Smooth muscle cell (in vitro differentiated cells): Measurements from ENCODE around the gene GREB1. TPM values are rescaled to one million over a fixed set of nuclear protein-coding genes. Genes with fewer than 3 reads are reported as not detected.

Experiments used
- DNase-seq: peaks from one replicate; lab custom pipeline; 2025; ENCODE audit not compliant: unreplicated experiment; lab: John Stamatoyannopoulos, UW
- H2AFZ ChIP-seq: fragments of 200-600 bp; sonication (generic); 2 replicates; pipeline ENCODE4 v1.6.0; 2016; ENCODE audit warnings: antibody characterized with exemption, low read depth, mild to moderate bottlenecking
- H3F3A ChIP-seq: fragments of 200-600 bp; sonication (generic); 2 replicates; pipeline ENCODE4 v1.6.0; 2017; ENCODE audit warnings: antibody characterized with exemption, low read depth
- H3K27ac ChIP-seq: fragments of 200-600 bp; sonication (generic); 2 replicates; pipeline ENCODE4 v1.5.1; 2016; ENCODE audit warnings: low read depth, mild to moderate bottlenecking
- H3K27me3 ChIP-seq: fragments of 200-600 bp; sonication (generic); 2 replicates; pipeline ENCODE4 v1.6.1; 2016; ENCODE audit warnings: low read depth, mild to moderate bottlenecking
- H3K36me3 ChIP-seq: fragments of 200-600 bp; sonication (generic); 2 replicates; pipeline ENCODE4 v1.5.1; 2016; ENCODE audit warnings: low read depth
- H3K4me1 ChIP-seq: fragments of 200-600 bp; sonication (generic); 2 replicates; pipeline ENCODE4 v1.5.1; 2016; ENCODE audit warnings: low read depth
- H3K4me2 ChIP-seq: fragments of 200-600 bp; sonication (generic); 2 replicates; pipeline ENCODE4 v1.6.0; 2016; ENCODE audit warnings: mild to moderate bottlenecking
- H3K4me3 ChIP-seq: fragments of 200-600 bp; sonication (generic); 2 replicates; pipeline ENCODE4 v1.5.1; 2016; ENCODE audit warnings: mild to moderate bottlenecking
- H3K79me2 ChIP-seq: fragments of 200-600 bp; sonication (generic); 2 replicates; pipeline ENCODE4 v1.6.0; 2016; ENCODE audit warnings: low read depth, mild to moderate bottlenecking
- H3K9ac ChIP-seq: fragments of 200-600 bp; sonication (generic); 2 replicates; pipeline ENCODE4 v1.6.0; 2016; ENCODE audit warnings: low read depth
- H3K9me3 ChIP-seq: fragments of 200-600 bp; sonication (generic); replicated peaks from 2 replicates; pipeline ENCODE4 v1.5.1; 2016; ENCODE audit warnings: low read depth
- H4K20me1 ChIP-seq: fragments of 200-600 bp; sonication (generic); 2 replicates; pipeline ENCODE4 v1.6.0; 2016; ENCODE audit warnings: low read depth
- WGBS: methylation state at CpG from one replicate; pipeline ENCODE4 v1.1.7; 2016; ENCODE audit warnings: low lambda C conversion rate; 5-methylcytosine and 5-hydroxymethylcytosine counted together
- polyA plus RNA-seq: library from polyadenylated mRNA; unstranded; fragments of >200 nt; fragmentation: Nextera tagmentation; extraction: Ambion mirVana; gene quantifications from 2 replicates; pipeline ENCODE4 v1.2.1, GENCODE V29; 2016
- total RNA-seq: library from RNA; depleted of rRNA; stranded (reverse); fragments of >200 nt; gene quantifications from 2 replicates; pipeline ENCODE4 v1.2.3, GENCODE V29; 2014
- TF ChIP-seq, protein P1 (sequence below): fragments of 200-600 bp; sonication (generic); IDR thresholded peaks from 2 replicates; pipeline ENCODE4 v1.5.1; 2017; ENCODE audit warnings: borderline replicate concordance, mild to moderate bottlenecking, antibody characterized with exemption; ENCODE audit not compliant: insufficient read depth, poor library complexity, severe bottlenecking

GREB1 gene
- total and polyA plus RNA-seq, 2 experiments from 2014 or later, result 1.7 to 4.3 TPM

- Histone ChIP-seq H3K9me3 (no peaks in the 10 kb centered on the region), H4K20me1 (no peaks in the 10 kb centered on the region), H3K4me1 (no peaks in the 10 kb centered on the region), H3K36me3 (no peaks in the 10 kb centered on the region), H3K79me2 (no peaks in the 10 kb centered on the region), H3K4me3 (no peak overlapping the region), H2AFZ (no peak overlapping the region), H3F3A (no peaks in the 10 kb centered on the region), H3K27ac (no peak overlapping the region), H3K4me2 (no peak overlapping the region), H3K9ac (no peak overlapping the region), H3K27me3 (no peaks in the 10 kb centered on the region)
- DNase-seq, result no peak
- TF ChIP-seq, protein P1, sequence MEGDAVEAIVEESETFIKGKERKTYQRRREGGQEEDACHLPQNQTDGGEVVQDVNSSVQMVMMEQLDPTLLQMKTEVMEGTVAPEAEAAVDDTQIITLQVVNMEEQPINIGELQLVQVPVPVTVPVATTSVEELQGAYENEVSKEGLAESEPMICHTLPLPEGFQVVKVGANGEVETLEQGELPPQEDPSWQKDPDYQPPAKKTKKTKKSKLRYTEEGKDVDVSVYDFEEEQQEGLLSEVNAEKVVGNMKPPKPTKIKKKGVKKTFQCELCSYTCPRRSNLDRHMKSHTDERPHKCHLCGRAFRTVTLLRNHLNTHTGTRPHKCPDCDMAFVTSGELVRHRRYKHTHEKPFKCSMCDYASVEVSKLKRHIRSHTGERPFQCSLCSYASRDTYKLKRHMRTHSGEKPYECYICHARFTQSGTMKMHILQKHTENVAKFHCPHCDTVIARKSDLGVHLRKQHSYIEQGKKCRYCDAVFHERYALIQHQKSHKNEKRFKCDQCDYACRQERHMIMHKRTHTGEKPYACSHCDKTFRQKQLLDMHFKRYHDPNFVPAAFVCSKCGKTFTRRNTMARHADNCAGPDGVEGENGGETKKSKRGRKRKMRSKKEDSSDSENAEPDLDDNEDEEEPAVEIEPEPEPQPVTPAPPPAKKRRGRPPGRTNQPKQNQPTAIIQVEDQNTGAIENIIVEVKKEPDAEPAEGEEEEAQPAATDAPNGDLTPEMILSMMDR, result no peak
- WGBS, result 90% methylated on average over 20 of the region's 20 CpGs
Measured at GRCh38 chr2:11612553-11613215, 78.8 kb downstream of the GREB1 start.

DNA sequence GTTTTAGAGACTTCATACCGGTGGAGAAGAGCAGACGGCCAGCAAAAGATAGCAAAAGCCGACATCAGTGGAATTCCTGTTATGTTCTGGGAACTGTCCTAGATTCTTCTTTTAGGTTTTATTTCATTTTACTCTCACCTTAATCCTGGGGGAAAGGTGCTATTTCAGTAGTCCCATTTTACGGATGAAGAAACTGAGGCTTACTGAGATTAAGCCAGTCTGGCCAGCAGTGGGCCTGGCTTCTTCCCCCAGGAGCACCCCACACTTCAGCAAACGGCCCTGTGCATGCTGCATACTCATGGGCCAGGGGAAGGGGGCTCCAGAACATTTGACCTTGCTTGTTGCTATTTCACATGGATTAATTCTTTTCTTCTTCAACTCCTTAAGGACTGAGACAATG, 79.5 kb downstream of the GREB1 start:
- TF ChIP-seq, protein P1, result no peak
- 97% methylated on average over 5 of the region's 5 CpGs for WGBS
- H2AFZ ChIP-seq, result no peak overlapping the region
- no peaks in the 10 kb centered on the region for H3K79me2 ChIP-seq
- no peaks in the 10 kb centered on the region for H3K4me1 ChIP-seq
- no peak overlapping the region for H3K4me3 ChIP-seq
- H3K9ac ChIP-seq, result no peak overlapping the region
- H3K36me3 ChIP-seq, result no peaks in the 10 kb centered on the region
- no peak overlapping the region for H3K4me2 ChIP-seq
- H3K9me3 ChIP-seq, result no peaks in the 10 kb centered on the region
- no peak overlapping the region for H3K27ac ChIP-seq
- no peaks in the 10 kb centered on the region for H3K27me3 ChIP-seq
- H3F3A ChIP-seq, result no peaks in the 10 kb centered on the region
- H4K20me1 ChIP-seq, result no peaks in the 10 kb centered on the region
- DNase-seq, result no peak

- 99% methylated on average over 3 of the region's 3 CpGs for WGBS
- no peaks in the 10 kb centered on the region for H4K20me1 ChIP-seq
- H3K36me3 ChIP-seq, result no peaks in the 10 kb centered on the region
- H3K9ac ChIP-seq, result no peak overlapping the region
- no peak overlapping the region for H2AFZ ChIP-seq
- H3K4me1 ChIP-seq, result no peaks in the 10 kb centered on the region
- no peak for DNase-seq
- no peak overlapping the region for H3K27ac ChIP-seq
- no peaks in the 10 kb centered on the region for H3K9me3 ChIP-seq
- H3K27me3 ChIP-seq, result no peaks in the 10 kb centered on the region
- no peak overlapping the region for H3K4me2 ChIP-seq
- TF ChIP-seq, protein P1, result no peak
- no peaks in the 10 kb centered on the region for H3F3A ChIP-seq
- H3K79me2 ChIP-seq, result no peaks in the 10 kb centered on the region
- H3K4me3 ChIP-seq, result no peak overlapping the region
Measured at GRCh38 chr2:11615209-11615608, 81.4 kb downstream of the GREB1 start.

DNA sequence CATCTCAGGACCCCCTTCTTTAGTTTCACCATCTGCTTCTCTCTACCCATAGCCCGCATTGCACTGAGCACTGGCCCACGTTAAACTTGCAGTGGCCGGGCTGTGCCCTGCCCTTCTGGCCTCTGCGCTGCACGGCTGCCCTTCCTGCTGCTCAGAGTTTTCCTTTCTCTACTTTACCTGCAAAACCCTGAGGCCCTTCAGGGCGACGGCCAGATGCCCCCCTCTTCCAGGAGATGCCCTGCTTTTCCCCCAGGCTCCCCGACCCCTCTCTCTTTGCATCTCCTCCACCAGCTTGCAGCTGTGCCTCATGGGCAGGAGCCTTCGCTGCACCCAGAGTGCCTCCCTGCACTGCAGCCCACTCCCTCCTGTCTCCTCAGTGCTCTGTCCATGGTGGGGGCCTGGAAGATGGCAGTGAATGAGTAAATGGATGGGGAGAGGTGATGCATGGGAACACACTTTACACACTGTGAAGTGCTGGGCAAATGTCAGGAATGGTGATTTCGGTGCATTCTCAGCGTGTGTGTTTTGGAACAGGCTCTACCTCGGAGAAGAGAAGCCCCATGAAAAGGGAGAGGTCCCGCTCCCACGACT, 82.3 kb downstream of the GREB1 start:
- no peak overlapping the region for H3K4me2 ChIP-seq
- no peaks in the 10 kb centered on the region for H4K20me1 ChIP-seq
- no peak overlapping the region for H2AFZ ChIP-seq
- H3K27ac ChIP-seq, result no peak overlapping the region
- TF ChIP-seq, protein P1, result no peak
- no peaks in the 10 kb centered on the region for H3K9me3 ChIP-seq
- H3K79me2 ChIP-seq, result no peaks in the 10 kb centered on the region
- WGBS, result 95% methylated on average over 14 of the region's 14 CpGs
- no peaks in the 10 kb centered on the region for H3K4me1 ChIP-seq
- no peaks in the 10 kb centered on the region for H3F3A ChIP-seq
- H3K36me3 ChIP-seq, result no peaks in the 10 kb centered on the region
- no peak overlapping the region for H3K9ac ChIP-seq
- H3K27me3 ChIP-seq, result no peaks in the 10 kb centered on the region
- no peak overlapping the region for H3K4me3 ChIP-seq
- no peak for DNase-seq
